AG09319 (cell line): ENCODE measurements around the gene OTULIN.

ENCODE experiments used
- DNase-seq: peaks from one replicate; pipeline ENCODE4 v3.0.0-alpha.2; 2010; ENCODE audit warnings: low read depth; ENCODE audit errors: extremely low read depth
- TF ChIP-seq, protein P1 (sequence below): IDR thresholded peaks from 2 replicates; pipeline ENCODE4 v1.5.1; 2011; ENCODE audit warnings: low read depth, mild to moderate bottlenecking, inconsistent platforms, low read length, moderate library complexity

OTULIN gene

DNA sequence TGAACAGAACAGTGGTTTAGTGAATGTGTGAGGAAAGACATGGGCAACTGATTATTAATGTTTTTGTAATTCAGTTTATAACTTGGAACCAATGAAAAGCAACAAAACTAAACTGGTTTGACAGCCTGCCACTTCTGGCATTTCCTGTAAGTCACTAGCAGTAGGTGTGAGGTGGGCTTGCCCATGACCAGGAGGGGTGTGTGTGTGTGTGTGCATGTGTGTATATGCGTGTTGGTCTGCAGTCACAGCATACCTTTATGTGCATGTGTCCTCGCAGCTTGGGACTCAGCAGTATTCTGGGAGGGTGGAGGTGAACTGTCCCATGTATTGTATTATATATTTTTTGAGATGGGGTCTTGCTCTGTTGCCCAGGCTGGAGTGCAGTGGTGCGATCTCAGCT, 32.3 kb downstream of the OTULIN start:
- TF ChIP-seq, protein P1, sequence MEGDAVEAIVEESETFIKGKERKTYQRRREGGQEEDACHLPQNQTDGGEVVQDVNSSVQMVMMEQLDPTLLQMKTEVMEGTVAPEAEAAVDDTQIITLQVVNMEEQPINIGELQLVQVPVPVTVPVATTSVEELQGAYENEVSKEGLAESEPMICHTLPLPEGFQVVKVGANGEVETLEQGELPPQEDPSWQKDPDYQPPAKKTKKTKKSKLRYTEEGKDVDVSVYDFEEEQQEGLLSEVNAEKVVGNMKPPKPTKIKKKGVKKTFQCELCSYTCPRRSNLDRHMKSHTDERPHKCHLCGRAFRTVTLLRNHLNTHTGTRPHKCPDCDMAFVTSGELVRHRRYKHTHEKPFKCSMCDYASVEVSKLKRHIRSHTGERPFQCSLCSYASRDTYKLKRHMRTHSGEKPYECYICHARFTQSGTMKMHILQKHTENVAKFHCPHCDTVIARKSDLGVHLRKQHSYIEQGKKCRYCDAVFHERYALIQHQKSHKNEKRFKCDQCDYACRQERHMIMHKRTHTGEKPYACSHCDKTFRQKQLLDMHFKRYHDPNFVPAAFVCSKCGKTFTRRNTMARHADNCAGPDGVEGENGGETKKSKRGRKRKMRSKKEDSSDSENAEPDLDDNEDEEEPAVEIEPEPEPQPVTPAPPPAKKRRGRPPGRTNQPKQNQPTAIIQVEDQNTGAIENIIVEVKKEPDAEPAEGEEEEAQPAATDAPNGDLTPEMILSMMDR, result no peak
- no peak for DNase-seq

- TF ChIP-seq, protein P1, result no peak
- DNase-seq, result no peak
Measured at GRCh38 chr5:14698495-14698894, 34.0 kb downstream of the OTULIN start.

- TF ChIP-seq, protein P1, result no peak
- no peak for DNase-seq
Measured at GRCh38 chr5:14699159-14699558, 34.6 kb downstream of the OTULIN start.

DNA sequence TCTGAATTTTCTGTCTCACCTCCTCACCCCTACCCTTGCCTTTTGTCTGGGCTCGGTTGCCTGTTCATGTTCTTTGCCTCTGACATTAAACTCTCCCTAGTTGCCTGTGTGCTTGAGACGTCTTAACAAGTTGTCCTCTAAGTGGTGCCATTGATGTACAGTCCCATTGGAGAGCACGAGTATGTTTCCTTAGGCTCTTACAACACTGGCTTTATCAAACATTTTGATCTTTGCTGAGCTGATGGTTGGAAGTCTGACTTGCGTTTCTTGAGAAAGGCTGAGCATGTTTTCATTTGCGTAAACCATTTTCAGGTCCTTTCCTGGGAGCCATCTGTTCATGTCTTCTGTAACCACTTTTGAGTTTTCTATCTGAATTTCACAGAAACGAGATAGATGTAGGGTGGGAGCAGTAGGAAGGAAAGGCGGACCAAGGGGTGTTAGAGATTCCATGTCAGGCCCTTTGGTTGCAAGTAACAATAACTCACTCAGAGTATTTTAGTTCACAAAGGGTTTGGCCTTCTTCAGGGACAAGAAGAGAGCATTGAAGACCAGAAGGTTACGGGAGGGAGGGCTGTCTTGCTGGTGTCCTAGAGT, 35.4 kb downstream of the OTULIN start:
- TF ChIP-seq, protein P1, result no peak
- no peak for DNase-seq

DNA sequence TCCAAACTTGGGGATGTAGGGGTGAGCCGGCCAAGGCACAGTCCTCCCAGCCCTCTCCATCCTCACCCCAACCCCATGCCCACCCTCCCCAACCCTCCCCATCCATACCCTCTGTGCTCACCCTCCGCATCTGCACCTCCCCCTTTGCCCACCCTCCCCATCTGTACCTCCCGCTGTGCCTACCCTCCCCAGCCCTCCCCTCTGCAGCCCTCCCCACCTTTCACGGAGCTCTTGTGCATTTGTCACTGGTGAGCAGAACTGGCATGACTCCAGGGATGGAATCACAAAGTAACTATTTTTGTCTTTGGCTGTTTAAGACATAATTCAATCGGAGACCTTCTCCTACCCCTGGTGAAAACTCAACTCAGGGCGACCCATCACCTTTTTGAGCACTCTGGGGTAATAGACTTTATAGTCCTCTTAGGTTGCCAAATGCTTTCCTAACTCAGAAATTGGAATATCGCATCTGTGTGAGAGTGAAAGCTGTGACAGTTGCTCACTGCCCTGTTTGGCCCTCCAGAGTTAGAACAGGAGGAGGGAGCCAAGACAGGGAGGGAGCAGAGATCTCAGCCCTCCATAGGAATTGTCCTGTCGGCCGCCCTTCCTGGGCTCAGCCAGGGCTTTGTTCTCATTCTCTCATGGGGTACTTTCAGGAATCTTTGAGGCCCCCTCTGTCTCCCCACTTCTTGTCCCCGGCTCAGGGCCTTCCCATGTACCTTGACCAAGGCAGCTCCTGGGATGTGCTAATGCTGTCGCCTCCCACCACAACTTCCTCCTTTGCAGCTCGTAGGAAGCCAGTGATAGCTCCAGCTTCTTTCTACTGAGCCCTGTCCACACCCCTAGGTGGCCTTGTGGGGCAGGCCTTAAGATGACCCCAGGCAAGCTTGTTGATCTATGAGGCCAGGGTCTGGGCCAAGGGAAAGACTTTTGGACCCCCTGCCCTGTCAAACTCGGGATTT, 36.2 kb downstream of the OTULIN start:
- TF ChIP-seq, protein P1, result no peak
- no peak for DNase-seq

- TF ChIP-seq, protein P1, result no peak
- DNase-seq, result no peak
Measured at GRCh38 chr5:14701556-14701955, 37.0 kb downstream of the OTULIN start.

- TF ChIP-seq, protein P1, result no peak
- no peak for DNase-seq
Measured at GRCh38 chr5:14702238-14702839, 37.8 kb downstream of the OTULIN start.
